SK-N-SH treated with all-trans-retinoic acid at 6 μM for 48 hours (cell line): ENCODE measurements around the gene ZNF287.

Source experiments
- BACH2 ChIP-seq: fragments of 250-450 bp; sonication (Bioruptor Pico); IDR thresholded peaks from 2 replicates; pipeline ENCODE4 v1.9.0; 2021; ENCODE audit warnings: mild to moderate bottlenecking, borderline replicate concordance
- CREB5 ChIP-seq: fragments of 250-450 bp; sonication (Bioruptor Pico); IDR thresholded peaks from 2 replicates; pipeline ENCODE4 v1.5.1; 2020; ENCODE audit warnings: low read depth, mild to moderate bottlenecking, moderate library complexity
- CSRNP3 ChIP-seq: fragments of 250-450 bp; sonication (Bioruptor Pico); IDR thresholded peaks from 2 replicates; pipeline ENCODE4 v1.5.1; 2021; ENCODE audit warnings: mild to moderate bottlenecking, moderate library complexity
- ESRRG ChIP-seq: fragments of 250-450 bp; sonication (Bioruptor Pico); IDR thresholded peaks from 2 replicates; pipeline ENCODE4 v1.6.1; 2021; ENCODE audit warnings: mild to moderate bottlenecking
- ISL1 ChIP-seq: fragments of 250-450 bp; sonication (Bioruptor Pico); IDR thresholded peaks from 2 replicates; pipeline ENCODE4 v2.1.2; 2022; ENCODE audit warnings: mild to moderate bottlenecking, moderate library complexity
- OSR1 ChIP-seq: fragments of 250-450 bp; sonication (Bioruptor Pico); IDR thresholded peaks from 2 replicates; pipeline ENCODE4 v1.8.0; 2022; ENCODE audit warnings: moderate library complexity, mild to moderate bottlenecking, inconsistent platforms
- RARB ChIP-seq: fragments of 250-450 bp; sonication (Bioruptor Pico); IDR thresholded peaks from 2 replicates; pipeline ENCODE4 v1.8.0; 2021; ENCODE audit warnings: mild to moderate bottlenecking, moderate library complexity
- TOX ChIP-seq: fragments of 250-450 bp; sonication (Bioruptor Pico); IDR thresholded peaks from 2 replicates; pipeline ENCODE4 v1.8.0; 2021; ENCODE audit warnings: mild to moderate bottlenecking, moderate library complexity, borderline replicate concordance
- TSHZ2 ChIP-seq: fragments of 250-450 bp; sonication (Bioruptor Pico); IDR thresholded peaks from 2 replicates; pipeline ENCODE4 v1.5.0; 2020; ENCODE audit warnings: mild to moderate bottlenecking, moderate library complexity
- ZFP3 ChIP-seq: fragments of 250-450 bp; sonication (Bioruptor Pico); IDR thresholded peaks from 2 replicates; pipeline ENCODE4 v1.5.0; 2020; ENCODE audit warnings: mild to moderate bottlenecking, moderate library complexity
- ZFP30 ChIP-seq: fragments of 450-650 bp; formaldehyde crosslinking; IDR thresholded peaks from 2 replicates; pipeline ENCODE4 v1.5.0; 2022; ENCODE audit warnings: mild to moderate bottlenecking, moderate library complexity
- ZNF565 ChIP-seq: fragments of 450-650 bp; formaldehyde crosslinking; conservative IDR thresholded peaks from 2 replicates; pipeline ENCODE4 v1.5.0; 2020; ENCODE audit warnings: low read depth, mild to moderate bottlenecking, moderate library complexity
- ZNF70 ChIP-seq: fragments of 450-650 bp; formaldehyde crosslinking; IDR thresholded peaks from 2 replicates; pipeline ENCODE4 v1.5.0; 2020; ENCODE audit warnings: mild to moderate bottlenecking, moderate library complexity

- TF ChIP-seq CSRNP3 (CRISPR knock-in tag) (no peak), TSHZ2 (CRISPR knock-in tag) (no peak), TOX (CRISPR knock-in tag) (no peak), ZFP30 (CRISPR knock-in tag) (no peak), ZNF565 (CRISPR knock-in tag) (no peak), RARB (CRISPR knock-in tag) (no peak), ESRRG (no peak), OSR1 (CRISPR knock-in tag) (no peak), BACH2 (CRISPR knock-in tag) (no peak), CREB5 (CRISPR knock-in tag) (no peak), ISL1 (CRISPR knock-in tag) (no peak), ZNF70 (CRISPR knock-in tag) (no peak), ZFP3 (CRISPR knock-in tag) (no peak)
These were observed 20.3 kb upstream of the ZNF287 start for GRCh38 chr17:16589097-16589969.
